T follicular helper cell (primary cell): Measurements from ENCODE around the gene TTC7B.

Experiments
- DNase-seq: peaks from one replicate; pipeline ENCODE4 v3.0.0-alpha.2; 2020; ENCODE audit warnings: low read depth

Gene TTC7B

DNA sequence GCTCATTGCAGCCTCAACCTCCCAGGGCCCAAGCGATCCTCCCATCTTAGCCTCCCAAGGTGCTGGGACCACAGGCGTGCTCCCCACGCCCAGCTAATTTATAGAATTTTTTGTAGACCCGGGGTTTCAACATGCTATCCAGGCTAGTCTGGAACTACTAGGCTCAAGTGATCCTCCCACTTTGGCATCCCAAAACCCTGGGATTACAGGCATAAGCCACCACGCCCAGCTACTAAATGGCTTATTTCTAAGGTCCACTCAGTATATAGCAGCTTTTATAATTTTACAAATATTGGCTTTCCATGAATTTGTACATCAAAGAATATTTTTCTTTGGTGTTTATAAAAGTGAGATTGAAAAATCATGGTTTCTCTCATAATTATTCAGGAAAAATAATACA, 167.8 kb downstream of the TTC7B start:
- DNase-seq, result no peak

DNA sequence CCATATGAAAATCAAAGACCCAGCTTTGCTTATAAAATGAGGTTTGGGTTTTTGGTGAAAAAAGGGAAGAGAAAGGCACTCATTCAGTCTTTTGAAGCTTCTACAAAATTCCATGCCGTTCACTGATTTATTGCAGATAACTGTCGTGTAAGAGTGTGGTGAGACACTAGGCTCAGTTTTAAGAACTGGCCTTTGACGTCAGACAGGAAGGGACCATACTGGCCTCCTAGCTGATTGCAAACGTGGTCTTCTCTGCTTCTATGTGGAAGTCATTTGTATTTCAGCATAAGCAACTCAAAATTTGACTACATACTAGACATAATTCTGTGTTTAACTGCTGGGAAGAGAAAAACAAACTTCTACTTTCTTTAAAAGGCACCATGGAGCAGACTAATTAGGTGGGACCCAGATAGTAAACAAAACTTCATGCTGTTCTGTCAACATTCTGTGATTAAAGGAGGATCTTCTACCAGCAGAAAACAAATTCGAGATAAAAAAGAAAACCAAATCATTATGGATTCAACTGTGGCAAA, 168.7 kb downstream of the TTC7B start:
- no peak for DNase-seq

DNA sequence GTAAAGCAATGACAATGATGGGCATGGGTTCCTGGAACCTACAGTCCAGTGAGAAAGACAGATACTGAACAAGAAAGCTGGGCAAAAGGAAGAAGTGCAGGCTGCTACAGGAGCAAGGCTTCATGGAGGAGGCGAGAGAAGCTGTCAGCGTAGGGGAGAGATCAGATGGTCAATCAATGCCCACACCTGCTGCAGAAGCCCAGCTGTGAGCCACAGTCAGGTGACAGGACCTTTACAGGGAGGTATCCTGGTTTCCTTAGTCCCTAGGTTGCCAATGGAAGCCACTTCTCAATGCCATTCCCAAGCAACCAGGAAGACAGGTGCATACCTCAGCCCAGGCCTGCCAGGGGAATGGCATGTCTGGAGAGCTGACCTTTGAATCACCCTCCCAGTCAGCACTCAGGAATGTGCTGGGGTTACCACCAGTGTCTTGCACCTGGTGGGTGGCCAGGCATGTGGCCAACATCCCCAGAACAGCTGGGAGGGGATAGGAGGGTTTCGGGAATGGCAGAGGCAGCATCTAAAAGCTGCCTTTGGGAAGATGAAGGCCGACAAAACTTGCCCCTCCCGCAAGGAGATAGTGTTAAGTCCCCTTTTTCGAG, 170.3 kb downstream of the TTC7B start:
- DNase-seq, result no peak

DNA sequence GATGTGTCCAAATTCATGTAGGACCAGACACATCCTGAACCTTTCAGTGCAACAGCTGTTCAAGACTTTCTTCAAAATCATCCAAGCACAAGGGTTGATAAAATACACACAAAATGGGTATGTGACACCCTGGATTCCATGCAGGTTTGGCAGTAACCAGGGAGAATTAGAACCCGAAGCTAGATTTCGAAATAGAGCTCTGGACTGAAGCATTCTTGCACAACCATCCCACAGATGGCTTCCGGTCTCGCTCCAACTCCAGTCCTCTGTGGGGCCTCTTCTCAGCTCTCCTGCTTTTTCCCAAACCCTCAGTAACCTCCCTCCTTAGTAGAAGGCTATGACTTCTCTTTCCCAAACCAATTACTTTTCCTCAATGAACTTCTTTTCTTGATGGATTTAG, 171.3 kb downstream of the TTC7B start:
- DNase-seq, result no peak

DNA sequence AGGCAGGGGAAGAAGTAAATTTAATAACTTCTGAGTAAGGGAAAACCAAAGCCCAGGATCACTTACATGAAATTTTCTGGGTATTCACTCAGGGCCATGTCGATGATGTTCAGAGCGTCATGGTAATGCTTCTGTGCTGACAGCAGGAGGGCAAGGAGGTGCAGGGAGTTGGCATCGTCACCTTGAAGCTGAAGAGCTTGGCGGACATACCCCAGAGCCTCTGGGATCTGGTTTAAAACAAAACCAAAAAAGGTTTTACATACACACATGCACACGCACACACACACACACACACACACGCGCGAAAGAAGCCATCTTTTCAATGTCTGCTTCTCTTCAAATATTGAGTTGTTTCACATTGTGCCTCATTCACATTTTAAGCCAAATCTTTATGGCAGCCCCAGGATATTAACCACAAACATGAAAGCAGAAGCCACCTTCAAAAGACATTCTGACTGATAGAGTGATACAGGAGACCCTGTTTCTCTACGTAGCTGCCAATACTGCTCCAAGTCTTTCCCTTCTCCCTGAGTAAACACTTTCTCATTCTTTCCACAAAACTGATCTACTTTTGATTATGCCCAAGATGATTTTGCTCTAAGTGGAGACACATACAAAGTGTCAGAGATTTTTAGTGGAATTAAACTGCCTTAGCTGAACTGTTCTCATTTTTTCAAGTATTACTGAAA, 172.1 kb downstream of the TTC7B start:
- no peak for DNase-seq

DNA sequence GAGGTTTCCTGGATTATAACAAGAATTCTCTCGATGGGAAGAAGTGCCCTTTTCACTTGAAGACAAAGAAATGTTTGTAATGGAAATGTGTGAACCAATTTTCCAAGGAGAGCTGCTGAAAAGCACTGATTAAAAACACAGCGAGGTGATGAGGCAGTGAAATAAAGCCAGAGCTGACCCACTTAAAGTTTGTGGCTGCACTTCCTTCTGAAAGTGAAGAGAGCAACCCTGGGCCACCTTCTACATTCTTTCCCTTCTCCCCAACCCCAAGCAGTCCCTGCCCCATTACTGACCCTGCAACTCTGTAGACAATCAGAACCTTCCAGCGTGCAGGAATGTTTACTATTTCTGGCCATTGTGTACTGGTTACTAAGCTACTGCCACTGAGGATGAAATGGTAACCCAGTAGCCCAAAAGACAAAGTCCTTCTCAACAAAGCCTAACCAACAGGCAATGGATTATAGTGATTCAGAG, 173.9 kb downstream of the TTC7B start:
- DNase-seq, result no peak

DNA sequence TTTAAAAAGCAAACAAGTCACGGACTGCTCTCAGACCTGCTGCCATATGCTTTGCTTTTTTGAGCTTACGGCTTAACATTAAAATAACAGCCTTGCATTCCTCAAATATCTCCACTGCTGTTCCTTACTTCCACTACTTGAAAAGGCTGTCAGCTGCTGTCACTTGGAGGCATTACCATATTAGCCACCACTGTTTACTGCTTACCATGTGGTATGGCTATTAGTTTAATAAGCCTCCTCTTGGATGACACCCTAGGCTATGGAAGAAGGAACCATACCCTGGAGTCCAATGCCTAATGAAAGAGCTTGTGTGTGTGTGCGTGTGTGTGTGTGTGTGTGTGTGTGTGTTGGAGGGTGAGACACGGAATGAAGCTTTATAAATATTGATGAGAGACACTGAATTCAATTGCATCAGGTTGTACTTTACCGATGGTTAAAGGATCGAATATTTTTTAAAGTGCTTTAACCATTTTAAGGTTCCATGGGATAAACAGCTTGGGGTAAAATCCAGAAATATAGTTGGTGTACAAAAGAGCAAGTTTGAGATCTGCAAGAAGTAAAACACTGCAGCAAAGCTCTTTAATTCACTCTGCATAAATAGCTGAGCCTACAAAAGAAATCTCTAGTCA, 174.5 kb downstream of the TTC7B start:
- no peak for DNase-seq

DNA sequence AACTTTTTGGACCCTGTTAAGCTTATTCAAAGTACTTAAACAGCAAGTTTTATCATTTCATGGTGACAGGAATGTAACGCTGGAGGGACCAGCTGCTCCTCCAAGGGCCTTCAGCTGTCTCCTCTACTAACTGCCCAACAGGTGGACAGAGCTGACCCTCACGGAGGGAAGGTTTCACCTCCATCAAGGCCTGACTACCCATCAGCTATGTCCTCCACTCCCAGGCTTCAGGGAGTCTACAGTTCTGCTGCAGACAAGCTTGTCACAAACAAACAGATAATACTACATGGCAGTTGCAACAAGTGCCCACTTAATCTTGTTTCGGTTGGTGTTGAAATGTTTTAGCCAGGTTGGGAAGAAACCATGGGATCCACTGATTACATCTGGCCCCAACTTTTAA, 175.1 kb downstream of the TTC7B start:
- no peak for DNase-seq

DNA sequence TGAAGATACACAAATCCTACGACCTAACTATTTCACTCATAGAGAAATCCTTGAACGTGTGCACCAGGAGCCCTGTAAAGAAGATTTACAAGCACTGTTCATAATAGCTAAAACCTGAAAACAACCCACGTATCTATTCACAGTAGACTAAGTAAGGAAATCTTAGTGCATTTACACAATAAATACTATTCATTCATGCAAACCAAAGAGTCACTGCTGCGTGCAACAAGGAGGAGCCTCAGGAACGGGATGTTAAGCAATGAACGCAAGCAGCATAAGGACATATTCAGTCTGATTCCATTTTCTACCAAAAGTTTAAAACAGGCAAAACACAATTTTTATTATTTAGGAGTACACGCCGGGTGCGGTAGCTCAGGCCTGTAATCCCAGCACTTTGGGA, 176.6 kb downstream of the TTC7B start:
- no peak for DNase-seq

DNA sequence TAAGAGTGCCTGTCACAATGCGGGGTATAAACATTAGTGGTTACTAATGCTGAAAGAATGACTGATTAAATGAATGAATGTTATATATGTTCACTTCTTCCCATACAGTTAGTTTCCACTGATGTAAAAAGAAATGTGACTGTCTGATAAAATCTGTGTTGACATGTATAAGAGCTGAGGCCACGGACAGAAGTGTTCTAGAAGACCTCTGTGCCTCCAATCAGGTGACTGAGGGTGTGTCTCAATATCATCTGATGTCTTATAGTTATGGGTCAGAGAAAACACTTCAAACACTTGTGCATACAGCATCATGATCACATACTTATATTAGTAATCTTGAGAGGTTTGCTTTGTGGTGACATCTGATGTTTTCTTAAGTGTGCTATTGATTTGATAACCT, 183.4 kb downstream of the TTC7B start:
- no peak for DNase-seq

DNA sequence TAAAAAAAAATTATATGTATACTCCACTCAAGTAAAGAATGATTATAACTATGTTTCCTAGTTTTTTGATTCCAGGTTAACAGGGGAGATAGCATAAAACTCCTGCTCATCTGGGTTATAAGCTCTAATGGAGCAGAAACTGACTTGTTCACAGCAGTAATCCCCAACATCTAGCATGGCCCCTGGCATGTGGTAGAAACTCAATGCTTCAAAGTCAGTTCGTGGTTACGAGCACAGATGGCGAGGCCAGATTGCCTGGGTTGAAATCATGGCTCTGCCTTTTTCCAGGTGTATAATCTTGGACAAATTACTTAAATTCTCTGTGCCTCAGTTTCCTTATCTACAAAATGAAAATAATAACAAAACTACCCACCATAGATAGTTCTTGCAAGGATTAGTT, 183.8 kb downstream of the TTC7B start:
- no peak for DNase-seq

DNA sequence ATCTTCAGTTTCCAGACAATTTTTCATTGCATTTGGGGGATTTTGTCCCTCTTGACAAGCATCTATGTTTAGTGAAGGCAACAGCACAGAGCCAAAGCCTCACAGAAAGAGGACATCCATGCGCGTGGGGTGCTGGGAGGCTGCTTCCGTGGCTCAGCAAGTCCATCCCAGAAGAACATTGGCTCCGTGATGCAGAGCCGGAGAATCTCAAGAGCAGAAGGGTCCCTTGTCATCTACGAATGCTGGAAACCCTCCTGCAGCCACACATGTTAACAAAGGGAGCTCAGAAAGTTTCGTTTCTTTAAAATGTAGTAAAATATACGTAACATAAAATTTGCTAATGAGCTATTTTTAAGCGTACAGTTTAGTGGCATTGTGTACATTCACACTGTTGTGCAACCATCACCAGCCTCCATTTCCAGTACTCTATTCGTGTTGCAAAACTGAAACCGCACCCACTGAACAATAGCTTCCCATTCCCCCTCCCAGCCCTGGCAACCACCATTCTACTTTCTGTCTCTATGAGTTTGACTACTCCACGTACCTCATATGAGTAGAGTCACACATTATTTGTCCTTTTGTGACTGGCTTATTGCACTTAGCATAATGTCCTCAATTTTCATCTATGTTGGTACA, 185.9 kb downstream of the TTC7B start:
- no peak for DNase-seq

DNA sequence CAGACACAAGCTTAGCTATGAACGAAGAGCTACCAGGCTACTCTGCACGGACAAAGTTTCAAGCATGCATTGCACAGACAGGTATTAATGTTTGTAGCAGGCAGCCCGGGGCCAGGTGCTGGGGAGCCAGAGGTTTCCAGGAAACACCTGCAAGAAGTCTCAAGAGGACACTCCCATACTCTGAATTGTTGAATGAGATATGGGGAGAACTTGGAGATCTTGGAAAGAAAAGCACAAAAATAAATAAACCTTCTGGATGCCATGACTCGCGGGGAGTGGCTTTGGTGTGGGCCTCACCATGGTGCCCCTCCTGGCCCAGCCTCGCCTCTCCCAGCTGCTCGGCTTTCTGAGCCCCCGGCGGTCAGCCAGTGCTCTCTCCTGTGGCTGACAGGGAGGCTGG, 186.8 kb downstream of the TTC7B start:
- DNase-seq, result no peak

DNA sequence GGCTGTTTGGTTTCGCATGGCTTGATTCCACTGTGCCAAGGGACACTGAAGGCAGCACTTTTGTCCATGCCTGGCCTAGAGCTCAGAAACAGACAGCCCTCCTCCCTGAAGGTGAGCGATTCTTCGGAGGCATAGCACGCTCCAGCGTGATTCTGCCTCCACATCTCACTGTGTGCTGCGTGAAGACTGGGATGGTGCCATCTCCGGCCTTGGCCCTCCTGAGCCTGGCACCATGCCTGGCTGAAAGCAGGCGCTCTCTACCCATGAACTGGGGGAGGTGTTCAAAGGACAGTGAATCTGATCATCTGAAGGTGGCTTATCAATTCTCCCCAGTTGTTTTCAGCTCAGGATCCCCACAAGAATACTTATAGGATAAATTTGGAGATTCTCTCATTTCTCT, 187.4 kb downstream of the TTC7B start:
- no peak for DNase-seq

DNA sequence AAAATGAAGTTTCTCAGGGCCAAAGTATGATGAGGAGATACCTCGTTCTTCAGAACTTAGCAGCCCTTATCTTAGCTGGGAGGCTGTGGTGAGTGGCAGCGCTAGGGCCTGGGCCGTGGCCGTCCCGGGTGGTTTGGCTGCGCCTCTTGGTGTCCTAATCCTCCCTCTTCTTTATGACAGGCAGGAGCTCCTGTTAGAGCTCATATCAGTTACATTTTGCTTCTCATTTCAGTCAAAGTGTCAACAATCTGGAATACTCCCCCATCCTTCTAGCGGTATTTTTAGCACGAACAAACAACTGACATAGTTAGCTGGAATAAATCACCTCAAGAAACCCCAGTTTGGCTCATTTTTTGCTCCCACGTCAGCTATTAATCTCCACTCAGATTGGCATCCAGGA, 188.8 kb downstream of the TTC7B start:
- no peak for DNase-seq

DNA sequence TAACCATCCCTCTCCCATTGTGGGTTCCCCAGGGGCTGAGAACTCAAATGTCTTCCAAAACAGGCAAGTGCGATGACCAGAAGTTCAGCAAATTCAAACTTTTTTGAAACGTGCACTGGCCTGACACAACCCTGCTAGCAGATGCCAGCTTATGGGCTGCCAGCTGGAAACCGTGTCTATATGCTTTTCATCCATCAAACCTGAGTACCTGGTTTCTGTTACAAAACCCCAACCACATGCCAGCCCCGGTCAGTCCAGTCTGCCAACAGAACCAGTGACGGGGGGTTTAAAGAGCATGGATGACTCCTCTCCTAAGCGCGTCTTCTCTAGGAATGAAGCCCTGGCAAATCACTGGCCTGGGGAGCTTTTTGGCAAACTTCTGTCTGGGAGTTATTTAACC, 189.7 kb downstream of the TTC7B start:
- no peak for DNase-seq

DNA sequence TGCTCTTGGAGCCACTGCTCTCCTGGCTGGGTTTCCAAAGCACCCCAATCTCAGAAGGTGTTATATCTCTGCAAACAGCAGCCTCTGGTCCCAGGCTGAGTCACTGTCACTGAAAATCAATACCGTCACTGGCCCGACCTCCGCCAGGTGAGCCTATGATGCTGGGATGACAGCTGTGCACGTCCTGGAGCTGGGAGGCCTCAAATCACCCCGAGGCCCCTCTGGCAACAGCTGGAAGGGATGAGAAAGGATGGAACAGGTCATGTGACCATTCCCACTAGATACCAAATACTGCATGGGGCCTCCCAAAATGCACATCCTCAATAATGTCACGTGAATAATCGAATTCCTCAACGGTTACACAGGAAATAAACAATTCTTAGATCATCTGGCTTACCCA, 190.8 kb downstream of the TTC7B start:
- DNase-seq, result no peak

DNA sequence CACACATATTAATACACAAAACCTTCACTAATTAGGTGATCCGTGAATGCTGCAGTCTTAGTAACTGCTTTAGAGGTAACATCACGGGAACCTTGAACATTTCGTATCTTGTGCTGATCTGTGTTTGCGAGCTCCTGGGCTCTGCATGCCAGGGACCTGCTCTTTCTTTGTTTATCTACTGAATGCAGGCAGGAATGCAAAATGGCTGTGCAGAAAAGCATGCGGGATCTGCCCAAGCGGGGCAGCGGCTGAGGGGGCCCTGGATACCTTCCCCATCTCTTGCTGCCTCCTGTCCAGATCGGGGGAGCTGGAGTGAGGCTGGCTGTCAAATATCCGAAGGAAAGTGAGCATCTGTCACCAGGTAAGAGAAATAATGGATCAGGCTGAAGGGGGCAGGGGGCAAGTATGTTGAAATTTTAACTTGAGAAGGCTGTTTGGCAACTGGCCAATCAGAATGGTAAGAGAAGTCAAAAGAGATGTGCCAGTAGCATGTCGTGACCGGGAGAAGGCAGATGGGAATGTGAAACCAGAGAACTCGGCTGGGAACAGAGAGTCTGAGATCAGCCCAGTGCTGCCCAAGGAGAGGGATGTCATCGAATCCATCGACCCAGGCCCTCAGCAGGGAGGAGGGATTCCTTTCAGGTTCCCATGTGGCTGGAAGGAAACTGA, 191.4 kb downstream of the TTC7B start:
- DNase-seq, result no peak

DNA sequence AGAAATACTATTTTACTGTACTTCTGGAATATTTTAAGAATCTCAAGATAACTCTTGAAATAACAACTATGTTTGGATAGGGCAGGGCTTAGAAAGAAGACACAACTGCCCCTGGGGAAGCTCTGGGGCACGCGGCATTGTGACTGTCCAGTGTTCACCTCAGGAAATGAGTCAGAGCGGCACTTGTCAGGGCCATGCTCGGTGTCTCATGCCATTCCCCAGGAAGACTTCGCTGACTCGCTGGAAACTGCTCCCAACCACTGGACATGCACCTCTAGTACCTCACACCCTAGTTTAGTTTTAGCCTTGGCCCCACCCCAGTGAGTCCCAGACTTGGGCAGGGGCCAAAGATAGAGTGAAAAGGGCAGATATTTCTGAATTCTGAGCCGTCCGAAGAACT, 192.0 kb downstream of the TTC7B start:
- no peak for DNase-seq

DNA sequence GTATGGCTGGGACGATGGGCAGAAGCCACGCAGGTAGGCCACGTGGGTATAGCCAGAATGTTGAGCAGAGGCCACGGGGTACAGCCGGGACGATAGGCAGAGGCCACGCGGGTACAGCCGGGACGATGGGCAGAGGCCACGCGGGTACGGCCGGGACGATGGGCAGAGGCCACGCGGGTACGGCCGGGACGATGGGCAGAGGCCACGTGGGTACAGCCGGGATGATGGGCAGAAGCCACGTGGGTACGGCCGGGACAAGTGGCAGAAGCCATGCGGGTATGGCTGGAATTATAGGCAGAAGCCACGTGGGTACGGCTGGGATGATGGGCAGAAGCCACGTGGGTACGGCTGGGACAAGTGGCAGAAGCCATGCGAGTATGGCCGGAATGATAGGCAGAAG, 195.0 kb downstream of the TTC7B start:
- DNase-seq, result no peak

DNA sequence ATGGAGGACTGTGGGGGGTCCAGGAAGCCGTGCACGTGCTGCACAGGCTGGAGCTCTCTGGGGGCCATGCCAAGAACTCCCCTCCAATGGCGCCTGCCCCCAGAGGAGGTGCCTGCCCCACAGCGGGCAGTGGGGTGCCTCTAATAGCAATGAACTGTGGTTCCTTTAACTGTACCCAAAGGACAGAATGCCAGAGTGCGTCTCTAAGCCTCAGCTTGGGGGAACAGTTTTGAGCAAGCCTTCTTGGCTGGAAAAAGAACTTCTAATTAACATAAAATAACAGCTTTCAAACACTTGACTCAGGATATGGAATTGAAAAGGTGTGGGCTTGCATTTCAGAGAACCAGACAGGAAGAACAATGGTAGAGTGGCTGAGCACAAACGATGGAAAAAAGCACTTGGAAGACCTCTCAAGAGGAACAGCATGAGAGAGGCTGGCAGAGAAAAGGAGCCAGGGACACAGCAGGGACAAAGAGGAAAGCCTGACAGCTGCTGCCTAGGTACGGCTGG, 195.6 kb downstream of the TTC7B start:
- DNase-seq, result no peak

DNA sequence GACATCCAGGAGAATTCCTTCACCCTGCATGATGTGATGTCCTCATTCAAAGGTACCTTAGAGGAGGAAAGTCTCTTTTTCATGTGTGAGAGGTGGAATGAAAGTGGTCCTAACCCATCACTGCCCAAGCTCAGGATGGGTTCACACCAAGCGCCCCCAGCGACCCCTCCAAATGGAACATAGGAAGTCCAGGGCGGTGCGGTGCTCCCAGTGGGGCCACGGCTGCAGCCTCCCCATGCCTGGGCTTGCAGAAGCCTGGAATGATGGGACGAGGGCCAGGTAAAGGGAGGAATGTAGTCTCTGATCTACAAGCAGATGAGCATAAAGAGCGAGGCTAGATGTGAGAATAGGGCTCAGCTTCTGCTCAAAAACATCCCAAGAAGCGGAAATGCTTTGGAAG, 196.3 kb downstream of the TTC7B start:
- DNase-seq, result no peak
